A673 (cell line): ENCODE measurements around the gene PPBP. TPM values are rescaled to one million over a fixed set of nuclear protein-coding genes. Genes with fewer than 3 reads are reported as not detected.

Experiments used
- BruUV-seq: library from RNA; stranded (reverse); fragments of 400-500 nt; replicated peaks from 2 replicates; lab custom pipeline; 2021; lab: Mats Ljungman, UMichigan
- CTCF ChIA-PET: fragments of 300-600 bp; sonication (Branson Sonifier 250); formaldehyde crosslinking; loops from one replicate; lab custom pipeline; 2022; ENCODE audit warnings: antibody characterized with exemption; lab: Charles Lee
- POLR2A ChIA-PET: fragments of 300-600 bp; sonication (Branson Sonifier 250); formaldehyde crosslinking; loops from one replicate; lab custom pipeline; 2022; ENCODE audit warnings: antibody characterized with exemption; ENCODE audit not compliant: low non-redundant PET; lab: Charles Lee
- DNase-seq: peaks from one replicate; pipeline ENCODE4 v3.0.0-alpha.2; 2015; ENCODE audit warnings: low spot score
- H3K27ac ChIP-seq: fragments of 200-600 bp; sonication (generic); 2 replicates; pipeline ENCODE4 v1.5.1; 2016; ENCODE audit warnings: mixed run types, low read depth, mild to moderate bottlenecking, mixed read lengths, antibody characterized with exemption, low read length; ENCODE audit not compliant: poor library complexity, severe bottlenecking
- H3K27me3 ChIP-seq: fragments of 200-600 bp; sonication (generic); replicated peaks from 2 replicates; pipeline ENCODE4 v1.6.1; 2017; ENCODE audit warnings: mixed run types, low read depth, mild to moderate bottlenecking, mixed read lengths, antibody characterized with exemption, low read length; ENCODE audit not compliant: insufficient read depth, poor library complexity
- H3K36me3 ChIP-seq: fragments of 200-600 bp; sonication (generic); 2 replicates; pipeline ENCODE4 v1.6.1; 2016; ENCODE audit warnings: mixed run types, mild to moderate bottlenecking, mixed read lengths, antibody characterized with exemption, low read length; ENCODE audit not compliant: insufficient read depth, poor library complexity, severe bottlenecking
- H3K4me1 ChIP-seq: fragments of 200-600 bp; sonication (generic); 2 replicates; pipeline ENCODE4 v1.6.1; 2017; ENCODE audit warnings: mixed run types, mild to moderate bottlenecking, mixed read lengths, antibody characterized with exemption, low read length; ENCODE audit not compliant: insufficient read depth, poor library complexity, severe bottlenecking
- H3K4me3 ChIP-seq: fragments of 200-600 bp; sonication (generic); 2 replicates; pipeline ENCODE4 v1.5.1; 2016; ENCODE audit warnings: low read depth, mixed run types, mild to moderate bottlenecking, mixed read lengths, low read length; ENCODE audit not compliant: poor library complexity, severe bottlenecking
- H3K9me3 ChIP-seq: fragments of 200-600 bp; sonication (generic); 2 replicates; pipeline ENCODE4 v1.6.1; 2016; ENCODE audit warnings: mixed run types, low read depth, mild to moderate bottlenecking, mixed read lengths, antibody characterized with exemption, low read length; ENCODE audit not compliant: poor library complexity, severe bottlenecking
- CTCF ChIP-seq: fragments of 300-800, 200-600 bp; sonication (generic); conservative IDR thresholded peaks from 2 replicates; pipeline ENCODE4 v1.5.1; 2017; ENCODE audit warnings: low read depth, mild to moderate bottlenecking, antibody characterized with exemption, low read length, moderate library complexity, mixed read lengths
- EZH2 ChIP-seq: fragments of 200-600 bp; sonication (generic); IDR thresholded peaks from 2 replicates; pipeline ENCODE4 v1.6.1; 2017; ENCODE audit warnings: borderline replicate concordance, low read depth, mild to moderate bottlenecking, mixed read lengths, antibody characterized with exemption, low read length; ENCODE audit not compliant: poor library complexity, severe bottlenecking
- intact Hi-C: fragments of 100-400 bp; cut with micrococcal nuclease; formaldehyde crosslinking; loops from one replicate; pipeline ENCODE4 v1.10.0; 2022; ENCODE audit not compliant: unreplicated experiment
- total RNA-seq: library from RNA; stranded (reverse); gene quantifications from 2 replicates; pipeline ENCODE4 v1.2.3, GENCODE V29; 2021

The PPBP gene
- total RNA-seq, 1 experiment from 2014 or later, result not detected

DNA sequence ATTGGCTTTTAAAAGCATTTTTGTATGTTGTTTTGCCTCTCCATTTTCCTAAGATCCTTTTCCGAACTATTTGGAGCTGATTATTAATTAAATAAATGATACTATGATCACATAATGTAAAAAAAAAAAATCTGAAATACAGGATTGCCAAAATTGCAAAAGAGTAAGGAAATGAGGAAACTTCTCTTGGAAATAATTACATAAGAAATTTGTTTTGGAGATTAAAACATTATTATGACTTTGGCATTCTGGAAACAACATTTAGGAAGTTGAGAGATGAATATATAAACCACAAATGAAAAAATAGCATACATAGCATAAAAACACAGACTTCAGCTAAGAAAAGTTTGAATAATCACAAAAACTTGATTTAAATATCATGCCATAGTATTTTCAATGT, 39.7 kb downstream of the PPBP start:
- no peaks in the 10 kb centered on the region for H3K9me3 ChIP-seq
- intact Hi-C loops, result loop anchor here (10.0 kb wide), 1 partner anchor 187 kb away; no protein-coding TSS in a partner anchor
- TF ChIP-seq CTCF (no peak), EZH2 (no peak)
- H3K4me3 ChIP-seq, result no peak overlapping the region
- no peak for DNase-seq
- no TSS peak for BruUV-seq
- no peaks in the 10 kb centered on the region for H3K36me3 ChIP-seq
- H3K27me3 ChIP-seq, result peaks cover 4% of the 10 kb centered on the region
- no peaks in the 10 kb centered on the region for H3K4me1 ChIP-seq
- ChIA-PET POLR2A (no interaction called here), CTCF (no interaction called here)
- H3K27ac ChIP-seq, result no peak overlapping the region

DNA sequence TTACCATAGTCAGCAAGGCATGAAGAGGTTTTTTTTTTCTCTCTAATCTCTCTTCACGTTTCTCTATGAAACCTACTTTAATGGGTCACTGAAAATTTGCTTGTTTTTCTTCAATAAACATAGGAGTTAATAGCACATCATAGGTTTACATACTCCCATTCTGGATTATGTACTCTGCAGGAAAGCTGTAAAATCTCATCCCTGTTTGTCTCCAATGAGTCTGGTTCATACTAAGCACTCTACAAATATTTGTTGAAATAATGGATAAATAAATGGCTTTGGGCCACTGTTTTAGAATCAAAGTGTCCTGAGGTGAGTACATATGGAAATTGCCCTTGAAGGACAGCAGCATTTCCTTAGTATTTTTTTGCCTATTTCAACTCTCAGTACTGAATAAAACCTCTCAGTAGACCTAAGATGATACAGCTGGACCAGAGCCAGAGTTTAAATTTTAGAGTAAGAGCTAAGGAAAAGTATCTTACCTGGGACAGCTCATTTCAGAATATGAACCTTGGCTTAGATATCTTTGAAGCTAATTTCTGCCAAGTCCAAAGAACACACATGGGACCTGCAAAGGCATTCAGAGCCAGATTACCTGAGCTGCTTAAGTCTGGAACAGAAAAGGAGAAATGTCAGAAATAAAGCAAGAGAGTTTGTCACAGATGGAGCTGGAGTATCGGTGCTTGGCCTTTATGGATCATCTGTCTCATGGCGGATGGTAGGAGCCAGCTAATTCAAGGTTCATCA, 40.6 kb downstream of the PPBP start:
- no peak for TF ChIP-seq EZH2
- no peak for TF ChIP-seq CTCF
- no TSS peak for BruUV-seq
- H3K27me3 ChIP-seq, result peaks cover 7% of the 10 kb centered on the region
- H3K9me3 ChIP-seq, result no peaks in the 10 kb centered on the region
- intact Hi-C loops, result loop anchor here (10.0 kb wide), 1 partner anchor 187 kb away; no protein-coding TSS in a partner anchor
- CTCF ChIA-PET, result no interaction called here
- POLR2A ChIA-PET, result no interaction called here
- H3K4me1 ChIP-seq, result no peaks in the 10 kb centered on the region
- H3K36me3 ChIP-seq, result no peaks in the 10 kb centered on the region
- H3K4me3 ChIP-seq, result no peak overlapping the region
- no peak overlapping the region for H3K27ac ChIP-seq
- DNase-seq, result no peak

DNA sequence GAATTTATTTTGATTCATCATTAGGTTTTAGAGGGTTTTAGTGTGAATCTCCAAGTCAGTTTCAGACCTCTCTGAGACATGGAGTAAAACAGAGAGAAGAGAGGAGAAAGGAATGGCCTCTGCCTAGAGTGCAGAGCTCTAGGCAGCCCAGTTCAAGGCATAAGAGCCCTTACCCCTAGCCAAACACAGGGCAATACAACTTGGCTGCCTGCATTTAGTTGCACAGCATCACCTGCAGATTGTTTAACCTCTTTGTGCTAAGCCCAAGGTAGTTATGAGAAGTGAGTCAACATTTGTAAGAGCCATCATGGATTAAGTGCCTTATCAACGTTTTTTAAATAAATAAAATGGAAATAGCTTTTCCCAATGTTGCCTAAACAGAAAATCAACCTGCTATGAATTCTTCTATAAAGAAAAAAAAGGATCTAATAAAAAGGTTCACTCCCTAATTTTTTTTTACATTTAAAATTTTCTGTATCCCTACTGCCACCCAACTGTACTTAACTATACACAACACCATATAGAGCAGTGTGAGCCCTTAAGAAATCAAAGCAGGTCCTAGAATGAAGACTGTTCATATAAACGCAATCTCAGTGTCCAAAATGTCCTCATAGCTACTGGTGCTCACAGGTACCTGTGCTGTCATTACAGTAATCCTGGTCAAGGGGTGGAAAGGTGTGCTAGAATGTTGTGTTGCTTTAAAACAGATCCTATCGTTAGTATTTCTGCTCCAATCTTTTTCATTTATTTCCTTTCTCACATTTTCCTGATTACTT, 42.1 kb downstream of the PPBP start:
- ChIA-PET POLR2A (interaction anchor here (0.6 kb wide), 1 partner anchor 305 kb away, joined by 3 read pairs; no protein-coding TSS in a partner anchor), CTCF (no interaction called here)
- no peaks in the 10 kb centered on the region for H3K9me3 ChIP-seq
- H3K4me1 ChIP-seq, result no peaks in the 10 kb centered on the region
- no peak for TF ChIP-seq CTCF
- no peak overlapping the region for H3K4me3 ChIP-seq
- no TSS peak for BruUV-seq
- H3K36me3 ChIP-seq, result no peaks in the 10 kb centered on the region
- peaks cover 11% of the 10 kb centered on the region for H3K27me3 ChIP-seq
- intact Hi-C loops, result loop anchor here (10.0 kb wide), 1 partner anchor 189 kb away; no protein-coding TSS in a partner anchor
- DNase-seq, result no peak
- H3K27ac ChIP-seq, result no peak overlapping the region
